ENCODE measurements around the gene LHX4.

The LHX4 gene

DNA sequence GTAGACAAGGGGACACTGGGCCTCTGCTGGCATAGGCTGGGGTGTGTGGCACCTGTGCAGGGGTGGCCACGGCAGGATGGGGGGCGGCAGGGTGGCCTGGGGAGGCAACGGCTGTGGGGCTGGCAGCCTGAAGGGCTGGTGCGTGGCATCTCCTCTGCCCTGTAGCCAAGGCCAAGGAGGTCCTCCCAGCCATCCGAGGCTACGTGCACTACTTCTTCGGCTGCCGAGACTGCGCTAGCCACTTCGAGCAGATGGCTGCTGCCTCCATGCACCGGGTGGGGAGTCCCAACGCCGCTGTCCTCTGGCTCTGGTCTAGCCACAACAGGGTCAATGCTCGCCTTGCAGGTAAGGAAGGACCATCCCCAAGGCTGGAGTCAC is 36.0 kb upstream of the LHX4 start:
- Histone ChIP-seq H3K36me3 (ENCODE audit: control insufficient read depth in 1 of 2, insufficient read depth in 2 of 2, low read depth in 1 of 2, low read length in 2 of 2) (peaks cover 80 to 88% of the 10 kb centered on the region in 2 experiments), H3K27me3 (ENCODE audit: control insufficient read depth in 1 of 2, insufficient read depth in 1 of 2, low read length in 2 of 2) (no peaks in the 10 kb centered on the region), H3K4me3 (ENCODE audit: insufficient read depth in 1 of 2, low read depth in 1 of 2, low read length in 2 of 2) (no peak overlapping the region), H4K8ac (ENCODE audit: low read length) (no peak overlapping the region), H3K4ac (ENCODE audit: low read depth in 1 of 2, low read length in 2 of 2) (no peak overlapping the region), H3K9me3 (ENCODE audit: control insufficient read depth, low read length) (no peaks in the 10 kb centered on the region), H2BK15ac (ENCODE audit: low read depth, poor library complexity, severe bottlenecking) (no peak overlapping the region), H2AK5ac (ENCODE audit: low read length, severe bottlenecking) (no peak overlapping the region), H3K27ac (ENCODE audit: low read length, poor library complexity, severe bottlenecking) (no peak overlapping the region), H2BK5ac (ENCODE audit: low read depth, low read length, poor library complexity, severe bottlenecking) (no peak overlapping the region), H2AFZ (ENCODE audit: low read depth, low read length) (no peak overlapping the region), H2BK120ac (ENCODE audit: low read depth, low read length) (no peak overlapping the region), H2BK12ac (ENCODE audit: low read length in 2 of 2) (no peak overlapping the region), H3K14ac (ENCODE audit: low read length in 2 of 2) (no peak overlapping the region), H3K4me1 (ENCODE audit: control insufficient read depth, insufficient read depth, low read depth, low read length) (no peaks in the 10 kb centered on the region), H3K79me1 (replicated peaks; ENCODE audit: low read length, poor library complexity, severe bottlenecking) (peaks cover 11% of the 10 kb centered on the region), H4K91ac (ENCODE audit: low read length) (no peak overlapping the region), H3K18ac (ENCODE audit: low read depth in 1 of 2, low read length in 2 of 2) (no peak overlapping the region), H3K4me2 (ENCODE audit: low read length, poor library complexity, severe bottlenecking) (no peak overlapping the region), H3K9ac (ENCODE audit: low read length) (no peak overlapping the region), H3K23ac (ENCODE audit: low read length in 2 of 2) (no peak overlapping the region)
- WGBS: 94% methylated on average over 14 of the region's 14 CpGs
- DNase-seq: no peak

DNA sequence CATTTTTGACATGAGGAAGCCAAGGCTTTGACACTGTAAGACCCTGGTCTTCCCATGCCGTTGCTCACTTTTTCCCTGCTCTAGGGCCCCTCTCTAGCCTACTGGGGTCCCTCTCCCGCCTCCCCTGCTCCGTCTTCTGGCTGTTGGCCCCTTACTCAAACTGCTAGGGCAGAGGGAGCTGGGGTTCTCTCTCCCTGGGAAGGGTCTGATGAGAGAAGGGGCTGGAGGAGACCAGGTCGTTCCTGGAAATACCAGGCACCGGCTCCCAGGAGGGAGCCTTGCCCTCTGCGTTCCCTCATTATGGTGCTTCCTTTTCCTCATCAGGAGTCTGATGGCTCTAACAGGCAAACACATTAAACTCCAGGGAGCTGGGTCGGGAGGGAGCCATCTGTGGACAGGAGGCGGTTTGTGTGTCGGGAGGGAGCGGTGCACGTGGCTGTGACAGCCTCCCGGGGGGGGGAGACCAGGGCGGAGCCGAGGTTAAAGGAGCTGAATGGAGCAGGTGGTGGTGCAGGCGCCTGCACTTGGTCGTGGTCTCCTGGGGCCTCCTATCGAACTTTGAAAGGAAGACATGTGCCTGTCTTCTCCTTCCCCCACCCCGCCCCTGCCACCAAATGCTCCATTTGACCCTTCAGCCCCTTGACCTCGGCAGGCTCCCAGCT is 35.4 kb upstream of the LHX4 start:
- Histone ChIP-seq H3K18ac (ENCODE audit: low read depth in 1 of 2, low read length in 2 of 2) (no peak overlapping the region), H3K27me3 (ENCODE audit: control insufficient read depth in 1 of 2, insufficient read depth in 1 of 2, low read length in 2 of 2) (no peaks in the 10 kb centered on the region), H3K23ac (ENCODE audit: low read length in 2 of 2) (no peak overlapping the region), H3K79me1 (replicated peaks; ENCODE audit: low read length, poor library complexity, severe bottlenecking) (peaks cover 10% of the 10 kb centered on the region), H4K8ac (ENCODE audit: low read length) (no peak overlapping the region), H4K91ac (ENCODE audit: low read length) (no peak overlapping the region), H2AK5ac (ENCODE audit: low read length, severe bottlenecking) (no peak overlapping the region), H2BK5ac (ENCODE audit: low read depth, low read length, poor library complexity, severe bottlenecking) (no peak overlapping the region), H3K14ac (ENCODE audit: low read length in 2 of 2) (no peak overlapping the region), H2BK12ac (ENCODE audit: low read length in 2 of 2) (no peak overlapping the region), H2AFZ (ENCODE audit: low read depth, low read length) (no peak overlapping the region), H3K4me2 (ENCODE audit: low read length, poor library complexity, severe bottlenecking) (no peak overlapping the region), H3K27ac (ENCODE audit: low read length, poor library complexity, severe bottlenecking) (no peak overlapping the region), H3K4me1 (ENCODE audit: control insufficient read depth, insufficient read depth, low read depth, low read length) (no peaks in the 10 kb centered on the region), H3K9ac (ENCODE audit: low read length) (no peak overlapping the region), H2BK120ac (ENCODE audit: low read depth, low read length) (no peak overlapping the region), H3K36me3 (ENCODE audit: control insufficient read depth in 1 of 2, insufficient read depth in 2 of 2, low read depth in 1 of 2, low read length in 2 of 2) (peaks cover 76 to 88% of the 10 kb centered on the region in 2 experiments), H3K4ac (ENCODE audit: low read depth in 1 of 2, low read length in 2 of 2) (no peak overlapping the region), H2BK15ac (ENCODE audit: low read depth, poor library complexity, severe bottlenecking) (no peak overlapping the region), H3K9me3 (ENCODE audit: control insufficient read depth, low read length) (no peaks in the 10 kb centered on the region), H3K4me3 (ENCODE audit: insufficient read depth in 1 of 2, low read depth in 1 of 2, low read length in 2 of 2) (no peak overlapping the region)
- DNase-seq: no peak
- WGBS: 78% methylated on average over 16 of the region's 19 CpGs

DNA sequence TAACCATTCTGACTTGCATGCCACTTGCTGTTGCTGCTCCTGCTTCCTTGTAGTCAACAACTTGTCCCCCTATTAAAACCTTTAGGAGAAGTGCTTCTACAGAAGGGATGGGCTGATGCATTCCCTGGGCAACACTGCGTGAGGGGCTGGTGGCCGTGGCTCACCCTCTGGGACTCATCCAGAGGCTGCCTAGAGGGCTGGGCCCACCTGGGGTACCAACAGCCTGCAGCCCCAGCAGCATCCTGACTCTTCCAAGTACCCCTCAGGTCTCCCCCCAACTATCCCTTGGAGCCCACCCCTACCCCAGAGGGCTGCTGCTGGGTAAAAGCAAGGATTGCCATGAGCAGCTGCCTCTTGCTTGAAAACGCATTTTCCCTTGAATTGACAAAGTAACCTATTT is 34.7 kb upstream of the LHX4 start:
- Histone ChIP-seq H3K79me1 (replicated peaks; ENCODE audit: low read length, poor library complexity, severe bottlenecking) (peaks cover 10% of the 10 kb centered on the region), H2BK12ac (ENCODE audit: low read length in 2 of 2) (no peak overlapping the region), H3K27ac (ENCODE audit: low read length, poor library complexity, severe bottlenecking) (no peak overlapping the region), H3K4me2 (ENCODE audit: low read length, poor library complexity, severe bottlenecking) (no peak overlapping the region), H3K9ac (ENCODE audit: low read length) (no peak overlapping the region), H2BK15ac (ENCODE audit: low read depth, poor library complexity, severe bottlenecking) (no peak overlapping the region), H3K9me3 (ENCODE audit: control insufficient read depth, low read length) (no peaks in the 10 kb centered on the region), H3K4me1 (ENCODE audit: control insufficient read depth, insufficient read depth, low read depth, low read length) (no peaks in the 10 kb centered on the region), H3K4ac (ENCODE audit: low read depth in 1 of 2, low read length in 2 of 2) (no peak overlapping the region), H3K27me3 (ENCODE audit: control insufficient read depth in 1 of 2, insufficient read depth in 1 of 2, low read length in 2 of 2) (no peaks in the 10 kb centered on the region), H4K91ac (ENCODE audit: low read length) (no peak overlapping the region), H2BK120ac (ENCODE audit: low read depth, low read length) (no peak overlapping the region), H3K18ac (ENCODE audit: low read depth in 1 of 2, low read length in 2 of 2) (no peak overlapping the region), H2AK5ac (ENCODE audit: low read length, severe bottlenecking) (no peak overlapping the region), H4K8ac (ENCODE audit: low read length) (no peak overlapping the region), H2BK5ac (ENCODE audit: low read depth, low read length, poor library complexity, severe bottlenecking) (no peak overlapping the region), H3K23ac (ENCODE audit: low read length in 2 of 2) (no peak overlapping the region), H3K14ac (ENCODE audit: low read length in 2 of 2) (no peak overlapping the region), H2AFZ (ENCODE audit: low read depth, low read length) (no peak overlapping the region), H3K36me3 (ENCODE audit: control insufficient read depth in 1 of 2, insufficient read depth in 2 of 2, low read depth in 1 of 2, low read length in 2 of 2) (peaks cover 71 to 86% of the 10 kb centered on the region in 2 experiments), H3K4me3 (ENCODE audit: insufficient read depth in 1 of 2, low read depth in 1 of 2, low read length in 2 of 2) (no peak overlapping the region)
- WGBS: 99% methylated on average over 3 of the region's 3 CpGs
- DNase-seq: no peak

DNA sequence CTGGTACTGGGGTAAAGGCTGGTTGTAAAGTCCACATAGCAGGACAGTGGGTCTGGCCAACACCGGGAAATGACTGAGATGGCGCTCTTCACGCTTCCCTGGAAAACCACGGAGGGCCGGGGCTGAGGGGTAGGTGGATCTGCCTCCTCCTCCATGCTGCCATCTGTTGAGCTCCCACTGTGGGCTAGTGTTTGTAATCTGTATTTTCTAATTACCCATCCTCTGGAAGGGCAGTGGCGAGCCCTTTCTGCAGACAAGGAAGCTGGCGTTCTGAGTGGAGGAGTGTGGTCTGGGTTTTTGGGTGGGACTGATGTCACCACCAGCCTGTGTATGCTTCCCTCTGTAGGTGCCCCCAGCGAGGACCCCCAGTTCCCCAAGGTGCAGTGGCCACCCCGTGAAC is 34.1 kb upstream of the LHX4 start:
- Histone ChIP-seq H4K8ac (ENCODE audit: low read length) (no peak overlapping the region), H3K23ac (ENCODE audit: low read length in 2 of 2) (no peak overlapping the region), H2BK12ac (ENCODE audit: low read length in 2 of 2) (no peak overlapping the region), H3K36me3 (ENCODE audit: control insufficient read depth in 1 of 2, insufficient read depth in 2 of 2, low read depth in 1 of 2, low read length in 2 of 2) (peaks cover 70 to 85% of the 10 kb centered on the region in 2 experiments), H3K9me3 (ENCODE audit: control insufficient read depth, low read length) (no peaks in the 10 kb centered on the region), H3K4ac (ENCODE audit: low read depth in 1 of 2, low read length in 2 of 2) (no peak overlapping the region), H3K4me3 (ENCODE audit: insufficient read depth in 1 of 2, low read depth in 1 of 2, low read length in 2 of 2) (no peak overlapping the region), H3K18ac (ENCODE audit: low read depth in 1 of 2, low read length in 2 of 2) (no peak overlapping the region), H2AK5ac (ENCODE audit: low read length, severe bottlenecking) (no peak overlapping the region), H4K91ac (ENCODE audit: low read length) (no peak overlapping the region), H3K4me2 (ENCODE audit: low read length, poor library complexity, severe bottlenecking) (no peak overlapping the region), H3K27ac (ENCODE audit: low read length, poor library complexity, severe bottlenecking) (no peak overlapping the region), H2BK120ac (ENCODE audit: low read depth, low read length) (no peak overlapping the region), H3K4me1 (ENCODE audit: control insufficient read depth, insufficient read depth, low read depth, low read length) (no peaks in the 10 kb centered on the region), H2BK5ac (ENCODE audit: low read depth, low read length, poor library complexity, severe bottlenecking) (no peak overlapping the region), H3K14ac (ENCODE audit: low read length in 2 of 2) (no peak overlapping the region), H3K27me3 (ENCODE audit: control insufficient read depth in 1 of 2, insufficient read depth in 1 of 2, low read length in 2 of 2) (no peaks in the 10 kb centered on the region), H2AFZ (ENCODE audit: low read depth, low read length) (no peak overlapping the region), H3K79me1 (replicated peaks; ENCODE audit: low read length, poor library complexity, severe bottlenecking) (peaks cover 9% of the 10 kb centered on the region), H3K9ac (ENCODE audit: low read length) (no peak overlapping the region), H2BK15ac (ENCODE audit: low read depth, poor library complexity, severe bottlenecking) (no peak overlapping the region)
- no peak for DNase-seq
- 82% methylated on average over 9 of the region's 9 CpGs for WGBS
